IMR-90 (cell line): ENCODE data around the gene HOXB7. TPM values are rescaled to one million over a fixed set of nuclear protein-coding genes. Genes with fewer than 3 reads are reported as not detected.

Source experiments
- ATAC-seq: fragments of 200-7000 bp; cut with Tn5 transposase; 2 replicates; pipeline ENCODE4 v1.9.1; 2020; ENCODE audit warnings: low read depth, mild to moderate bottlenecking, moderate library complexity
- BruUV-seq: library from RNA; stranded (reverse); fragments of 400-500 nt; replicated peaks from 2 replicates; lab custom pipeline; 2021; lab: Mats Ljungman, UMichigan
- CTCF ChIA-PET: fragments of 300-600 bp; formaldehyde crosslinking; extraction: SDS; loops from one replicate; lab custom pipeline; 2021; ENCODE audit warnings: antibody characterized with exemption; lab: Yijun Ruan, JAX
- POLR2A ChIA-PET: fragments of 300-600 bp; sonication (Branson Sonifier 250); formaldehyde crosslinking; loops from one replicate; lab custom pipeline; 2022; ENCODE audit warnings: antibody characterized with exemption; ENCODE audit not compliant: unreplicated experiment; lab: Charles Lee
- DNase-seq: peaks from one replicate; pipeline ENCODE4 v3.0.0; 2013
- H2AFZ ChIP-seq: replicated peaks from 2 replicates; pipeline ENCODE3; 2013; ENCODE audit warnings: low read length, mild to moderate bottlenecking; ENCODE audit not compliant: poor library complexity
- H2AK5ac ChIP-seq: 2 replicates; pipeline ENCODE4 v1.6.1; 2013; ENCODE audit warnings: low read depth, low read length, inconsistent platforms
- H2AK9ac ChIP-seq: replicated peaks from 2 replicates; pipeline ENCODE3; 2013; ENCODE audit warnings: mild to moderate bottlenecking, low read depth, low read length, moderate library complexity; ENCODE audit not compliant: poor library complexity
- H2BK120ac ChIP-seq: 2 replicates; pipeline ENCODE4 v1.6.1; 2013; ENCODE audit warnings: low read depth, low read length, inconsistent platforms
- H2BK15ac ChIP-seq: 3 replicates; pipeline ENCODE4 v1.6.1; 2013; ENCODE audit warnings: low read depth, low read length, inconsistent platforms
- H2BK20ac ChIP-seq: 2 replicates; pipeline ENCODE4 v1.6.1; 2013; ENCODE audit warnings: low read depth, mild to moderate bottlenecking, inconsistent platforms, low read length, moderate library complexity
- H2BK5ac ChIP-seq: 2 replicates; pipeline ENCODE4 v1.6.1; 2013; ENCODE audit warnings: mild to moderate bottlenecking, low read depth, low read length, inconsistent platforms; ENCODE audit not compliant: poor library complexity, severe bottlenecking
- H3K14ac ChIP-seq: replicated peaks from 2 replicates; pipeline ENCODE4 v1.6.1; 2013; ENCODE audit warnings: low read depth, low read length, inconsistent platforms
- H3K18ac ChIP-seq: 2 replicates; pipeline ENCODE4 v1.6.1; 2013; ENCODE audit warnings: low read depth, low read length, control low read depth
- H3K23ac ChIP-seq: 2 replicates; pipeline ENCODE4 v1.6.1; 2013; ENCODE audit warnings: low read depth, low read length, inconsistent platforms
- H3K27ac ChIP-seq: 2 replicates; pipeline ENCODE4 v1.5.1; 2013; ENCODE audit warnings: mild to moderate bottlenecking, control low read depth, low read length; ENCODE audit not compliant: insufficient read depth
- H3K27me3 ChIP-seq: 2 replicates; pipeline ENCODE4 v1.6.1; 2013; ENCODE audit warnings: low read length; ENCODE audit not compliant: control insufficient read depth, insufficient read depth
- H3K36me3 ChIP-seq: 2 replicates; pipeline ENCODE4 v1.6.1; 2013; ENCODE audit warnings: low read length, mixed read lengths; ENCODE audit not compliant: control insufficient read depth, insufficient read depth
- H3K4ac ChIP-seq: 2 replicates; pipeline ENCODE4 v1.6.1; 2013; ENCODE audit warnings: low read depth, low read length, inconsistent platforms
- H3K4me1 ChIP-seq: 2 replicates; pipeline ENCODE4 v1.6.1; 2013; ENCODE audit warnings: low read length, mixed read lengths; ENCODE audit not compliant: control insufficient read depth, insufficient read depth
- H3K4me2 ChIP-seq: 2 replicates; pipeline ENCODE4 v1.6.1; 2013; ENCODE audit warnings: low read depth, mild to moderate bottlenecking, control low read depth, low read length, moderate library complexity
- H3K4me3 ChIP-seq: 2 replicates; pipeline ENCODE4 v1.5.1; 2013; ENCODE audit warnings: low read depth, mild to moderate bottlenecking, control low read depth, low read length, moderate library complexity; ENCODE audit not compliant: insufficient read depth
- H3K56ac ChIP-seq: 2 replicates; pipeline ENCODE4 v1.6.1; 2013; ENCODE audit warnings: low read length, inconsistent platforms; ENCODE audit not compliant: insufficient read depth; ENCODE audit errors: extremely low read depth
- H3K79me1 ChIP-seq, 2 experiments: 2 replicates each; pipeline ENCODE4 v1.6.1; 2013; ENCODE audit warnings: low read length in 2 of 2, inconsistent platforms in 1 of 2, low read depth in 1 of 2
- H3K9ac ChIP-seq: 2 replicates; pipeline ENCODE4 v1.6.1; 2013; ENCODE audit warnings: low read depth, low read length, control low read depth
- H3K9me1 ChIP-seq: 2 replicates; pipeline ENCODE4 v1.6.1; 2013; ENCODE audit warnings: low read length, inconsistent platforms; ENCODE audit not compliant: insufficient read depth
- H3K9me3 ChIP-seq: 2 replicates; pipeline ENCODE4 v1.6.1; 2013; ENCODE audit warnings: low read length; ENCODE audit not compliant: control insufficient read depth, insufficient read depth
- H4K20me1 ChIP-seq: 2 replicates; pipeline ENCODE4 v1.6.1; 2013; ENCODE audit warnings: low read length, inconsistent platforms; ENCODE audit not compliant: insufficient read depth
- H4K5ac ChIP-seq: 2 replicates; pipeline ENCODE4 v1.6.1; 2013; ENCODE audit warnings: mild to moderate bottlenecking, low read depth, low read length, control low read depth
- H4K8ac ChIP-seq, 2 experiments: 2 replicates each; pipeline ENCODE4 v1.6.1; 2013; ENCODE audit warnings: low read depth in 2 of 2, low read length in 2 of 2, control low read depth in 1 of 2, inconsistent platforms in 1 of 2
- H4K91ac ChIP-seq: 2 replicates; pipeline ENCODE4 v1.6.1; 2013; ENCODE audit warnings: low read depth, low read length, inconsistent platforms; ENCODE audit not compliant: insufficient read depth
- BHLHE40 ChIP-seq: fragments of 150-350 bp; IDR thresholded peaks from 2 replicates; pipeline ENCODE4 v1.6.1; 2016; ENCODE audit warnings: mild to moderate bottlenecking, low read depth, low read length
- CEBPB ChIP-seq: IDR thresholded peaks from 2 replicates; pipeline ENCODE4 v1.6.1; 2012; ENCODE audit warnings: low read depth, low read length, improper control_type of control experiment
- FOS ChIP-seq: fragments of 150-350 bp; IDR thresholded peaks from 2 replicates; pipeline ENCODE4 v1.6.1; 2016; ENCODE audit warnings: low read depth, low read length
- MAZ ChIP-seq: IDR thresholded peaks from 2 replicates; pipeline ENCODE4 v1.6.1; 2012; ENCODE audit warnings: low read depth, mild to moderate bottlenecking, low read length, improper control_type of control experiment, moderate library complexity, borderline replicate concordance
- MXI1 ChIP-seq: IDR thresholded peaks from 2 replicates; pipeline ENCODE4 v1.6.1; 2012; ENCODE audit warnings: low read depth, mild to moderate bottlenecking, low read length, moderate library complexity, borderline replicate concordance
- NFE2L2 ChIP-seq: fragments of 150-350 bp; IDR thresholded peaks from 2 replicates; pipeline ENCODE4 v1.6.1; 2016; ENCODE audit warnings: low read depth, mild to moderate bottlenecking, low read length
- POLR2A ChIP-seq: IDR thresholded peaks from 2 replicates; pipeline ENCODE4 v1.6.1; 2012; ENCODE audit warnings: mild to moderate bottlenecking, low read depth, low read length
- RAD21 ChIP-seq: IDR thresholded peaks from 2 replicates; pipeline ENCODE4 v1.6.1; 2012; ENCODE audit warnings: low read length, improper control_type of control experiment
- RCOR1 ChIP-seq: IDR thresholded peaks from 2 replicates; pipeline ENCODE4 v1.6.1; 2012; ENCODE audit warnings: mild to moderate bottlenecking, low read length, improper control_type of control experiment; ENCODE audit not compliant: insufficient replicate concordance
- SMC3 ChIP-seq: fragments of 150-350 bp; IDR thresholded peaks from 2 replicates; pipeline ENCODE4 v1.6.1; 2016; ENCODE audit warnings: low read depth, mild to moderate bottlenecking, antibody characterized with exemption, low read length, moderate library complexity
- WGBS, 2 experiments: methylation state at CpG; one replicate each; pipeline versions ENCODE4 v1.1.5 to v1.1.7; 2013; ENCODE audit warnings: missing lambda C conversion rate in 2 of 2; ENCODE audit not compliant: insufficient read length in 1 of 2; ENCODE audit errors: extremely low coverage in 2 of 2; 5-methylcytosine and 5-hydroxymethylcytosine counted together
- dilution Hi-C: fragments of 300-500 bp; cut with HindIII; formaldehyde crosslinking; loops from one replicate; pipeline ENCODE4 v1.14.3; 2018; ENCODE audit warnings: low sequenced_read_pairs; ENCODE audit not compliant: unreplicated experiment
- in situ Hi-C: fragments of 300-500 bp; cut with MboI; formaldehyde crosslinking; loops from 3 replicates; pipeline ENCODE4 v1.14.3; 2019; ENCODE audit warnings: low sequenced_read_pairs, inconsistent platforms, mixed read lengths
- intact Hi-C: fragments of 100-400 bp; cut with micrococcal nuclease; formaldehyde crosslinking; loops from 2 replicates; pipeline ENCODE4 v1.10.0; 2022
- polyA plus RNA-seq, 3 experiments: library from polyadenylated mRNA; depleted of rRNA; stranded (reverse); fragments of >200 nt; gene quantifications; 2 replicates each; pipeline ENCODE4 v1.2.3, GENCODE V29; 2012; ENCODE audit warnings: low replicate concordance in 1 of 3
- total RNA-seq: library from RNA; depleted of rRNA; stranded (reverse); fragments of >200 nt; gene quantifications from 2 replicates; pipeline ENCODE4 v1.2.3, GENCODE V29; 2012
- TF ChIP-seq, protein P1 (sequence below): fragments of 150-350 bp; IDR thresholded peaks from 2 replicates; pipeline ENCODE4 v1.6.1; 2016; ENCODE audit warnings: low read depth, mild to moderate bottlenecking, low read length, moderate library complexity, borderline replicate concordance
- TF ChIP-seq, protein P2 (sequence below): fragments of 150-350 bp; IDR thresholded peaks from 2 replicates; pipeline ENCODE4 v1.6.1; 2017; ENCODE audit warnings: mild to moderate bottlenecking, antibody characterized with exemption, low read length, low read depth
- TF ChIP-seq, protein P3 (sequence below): conservative IDR thresholded peaks from 2 replicates; pipeline ENCODE4 v1.5.1; 2012; ENCODE audit warnings: mild to moderate bottlenecking, low read depth, low read length, improper control_type of control experiment

The HOXB7 gene
- total and polyA plus RNA-seq, 2 of the 4 experiments (the other 2 are of a cell fraction) = 1.8 to 6.7 TPM

DNA sequence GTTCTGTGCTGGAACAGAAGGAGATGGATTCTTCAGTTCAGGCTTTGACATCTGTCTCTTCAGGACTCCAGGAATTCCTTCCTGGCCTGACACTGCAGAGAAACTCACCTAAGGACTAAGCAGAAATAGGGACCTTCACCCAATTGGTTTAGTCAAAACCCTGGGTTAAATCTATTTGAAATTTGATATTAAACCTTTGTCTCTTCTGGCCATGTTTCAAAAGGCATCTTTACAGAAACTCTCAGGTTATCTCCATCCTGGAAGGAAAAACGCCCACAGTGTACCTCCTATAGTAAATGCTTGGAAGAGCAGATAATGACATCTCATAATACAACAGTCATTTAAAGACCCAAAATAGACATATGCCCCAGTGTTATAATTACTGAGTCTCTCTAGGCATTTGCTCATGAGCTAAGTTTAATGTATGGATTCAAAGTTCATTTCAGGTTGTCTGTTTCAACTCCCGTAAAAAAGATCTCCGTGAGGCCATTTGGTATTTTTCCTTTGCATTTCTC, 27.1 kb downstream of the HOXB7 start:
- no peak overlapping the region for H2AK9ac ChIP-seq
- H4K8ac ChIP-seq = peak overlapping the region; percentile 82 to 89
- H3K9me3 ChIP-seq = no peaks in the 10 kb centered on the region
- peak overlapping the region; percentile 82; the same call in 1 of the 2 replicates for H3K56ac ChIP-seq
- no peaks in the 10 kb centered on the region for H3K79me1 ChIP-seq
- H2BK5ac ChIP-seq = peak overlapping the region; percentile 99
- H2BK15ac ChIP-seq = peak overlapping the region; percentile 75
- no peaks in the 10 kb centered on the region; the same call in 1 of the 2 replicates for H3K9me1 ChIP-seq
- peak overlapping the region; percentile 92 for H3K14ac ChIP-seq
- BruUV-seq = no TSS peak
- ChIA-PET CTCF (interaction anchor here (1.7 to 1.9 kb wide), 2 partner anchors 9 to 91 kb away, joined by 4 to 5 read pairs; partner anchors contain the start of gene HOXB5), POLR2A (interaction anchor here (0.6 to 1.5 kb wide), 3 partner anchors 13 to 28 kb away, joined by 4 to 6 read pairs (median 5); no protein-coding TSS in a partner anchor)
- no peak for ATAC-seq
- peak overlapping the region; percentile 85 for H3K18ac ChIP-seq
- H4K5ac ChIP-seq = peak overlapping the region; percentile 76
- no peaks in the 10 kb centered on the region for H3K27me3 ChIP-seq
- intact Hi-C loops (no loop called here), in situ Hi-C loops (no loop called here), dilution Hi-C loops (no loop called here)
- peak overlapping the region; percentile 100 for H3K9ac ChIP-seq
- TF ChIP-seq, protein P1, sequence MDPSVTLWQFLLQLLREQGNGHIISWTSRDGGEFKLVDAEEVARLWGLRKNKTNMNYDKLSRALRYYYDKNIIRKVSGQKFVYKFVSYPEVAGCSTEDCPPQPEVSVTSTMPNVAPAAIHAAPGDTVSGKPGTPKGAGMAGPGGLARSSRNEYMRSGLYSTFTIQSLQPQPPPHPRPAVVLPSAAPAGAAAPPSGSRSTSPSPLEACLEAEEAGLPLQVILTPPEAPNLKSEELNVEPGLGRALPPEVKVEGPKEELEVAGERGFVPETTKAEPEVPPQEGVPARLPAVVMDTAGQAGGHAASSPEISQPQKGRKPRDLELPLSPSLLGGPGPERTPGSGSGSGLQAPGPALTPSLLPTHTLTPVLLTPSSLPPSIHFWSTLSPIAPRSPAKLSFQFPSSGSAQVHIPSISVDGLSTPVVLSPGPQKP = no peak
- TF ChIP-seq POLR2A (no peak), MXI1 (no peak), BHLHE40 (no peak), FOS (no peak), RCOR1 (no peak), SMC3 (no peak), MAZ (no peak), NFE2L2 (no peak), RAD21 (no peak), CEBPB (no peak)
- TF ChIP-seq, protein P2, sequence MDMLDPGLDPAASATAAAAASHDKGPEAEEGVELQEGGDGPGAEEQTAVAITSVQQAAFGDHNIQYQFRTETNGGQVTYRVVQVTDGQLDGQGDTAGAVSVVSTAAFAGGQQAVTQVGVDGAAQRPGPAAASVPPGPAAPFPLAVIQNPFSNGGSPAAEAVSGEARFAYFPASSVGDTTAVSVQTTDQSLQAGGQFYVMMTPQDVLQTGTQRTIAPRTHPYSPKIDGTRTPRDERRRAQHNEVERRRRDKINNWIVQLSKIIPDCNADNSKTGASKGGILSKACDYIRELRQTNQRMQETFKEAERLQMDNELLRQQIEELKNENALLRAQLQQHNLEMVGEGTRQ = no peak
- TF ChIP-seq, protein P3, sequence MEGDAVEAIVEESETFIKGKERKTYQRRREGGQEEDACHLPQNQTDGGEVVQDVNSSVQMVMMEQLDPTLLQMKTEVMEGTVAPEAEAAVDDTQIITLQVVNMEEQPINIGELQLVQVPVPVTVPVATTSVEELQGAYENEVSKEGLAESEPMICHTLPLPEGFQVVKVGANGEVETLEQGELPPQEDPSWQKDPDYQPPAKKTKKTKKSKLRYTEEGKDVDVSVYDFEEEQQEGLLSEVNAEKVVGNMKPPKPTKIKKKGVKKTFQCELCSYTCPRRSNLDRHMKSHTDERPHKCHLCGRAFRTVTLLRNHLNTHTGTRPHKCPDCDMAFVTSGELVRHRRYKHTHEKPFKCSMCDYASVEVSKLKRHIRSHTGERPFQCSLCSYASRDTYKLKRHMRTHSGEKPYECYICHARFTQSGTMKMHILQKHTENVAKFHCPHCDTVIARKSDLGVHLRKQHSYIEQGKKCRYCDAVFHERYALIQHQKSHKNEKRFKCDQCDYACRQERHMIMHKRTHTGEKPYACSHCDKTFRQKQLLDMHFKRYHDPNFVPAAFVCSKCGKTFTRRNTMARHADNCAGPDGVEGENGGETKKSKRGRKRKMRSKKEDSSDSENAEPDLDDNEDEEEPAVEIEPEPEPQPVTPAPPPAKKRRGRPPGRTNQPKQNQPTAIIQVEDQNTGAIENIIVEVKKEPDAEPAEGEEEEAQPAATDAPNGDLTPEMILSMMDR = no peak
- H3K4me1 ChIP-seq = peaks cover 10% of the 10 kb centered on the region
- H3K23ac ChIP-seq = peak overlapping the region; percentile 97
- peak overlapping the region; percentile 100 for H3K27ac ChIP-seq
- WGBS, 2 experiments = no CpG with 5 or more reads among the region's 3 CpGs
- no peaks in the 10 kb centered on the region; the same call in 1 of the 2 replicates for H4K20me1 ChIP-seq
- peak overlapping the region; percentile 98 for H3K4me2 ChIP-seq
- peaks cover 18% of the 10 kb centered on the region; the same call in 1 of the 2 replicates for H3K36me3 ChIP-seq
- peak overlapping the region; percentile 93 for H2BK120ac ChIP-seq
- H2BK20ac ChIP-seq = peak overlapping the region; percentile 76
- peak overlapping the region; percentile 87 for H2AK5ac ChIP-seq
- H3K4ac ChIP-seq = peak overlapping the region; percentile 99
- DNase-seq = peak; percentile 10
- H4K91ac ChIP-seq = peak overlapping the region; percentile 96
- no peak overlapping the region for H2AFZ ChIP-seq
- no peak overlapping the region for H3K4me3 ChIP-seq
